ENCODE measurements around the gene BCKDK. TPM values are rescaled to one million over a fixed set of nuclear protein-coding genes. Genes with fewer than 3 reads are reported as not detected.

Gene BCKDK
- total and polyA plus RNA-seq, 2 of the 13 experiments (the other 11 are each of a cell fraction or from before 2014, with no cell fraction given) = 24.9 to 42.6 TPM

GRCh38 chr16:31077024-31077423 is 31.2 kb upstream of the BCKDK start:
- H3K9ac ChIP-seq (ENCODE audit: insufficient read depth, low read depth, low read length) = no peak overlapping the region
- no peak overlapping the region for H3K4me2 ChIP-seq (ENCODE audit: low read depth, low read length)
- peaks cover 27 to 50% of the 10 kb centered on the region in 2 experiments for H3K36me3 ChIP-seq (replicated peaks in 1 of 2; ENCODE audit: control insufficient read depth in 1 of 2, insufficient read depth in 2 of 2, low read length in 2 of 2)
- H3K4me3 ChIP-seq (replicated peaks in 1 of 3; ENCODE audit: insufficient read depth in 1 of 3, low read depth in 2 of 3, low read length in 3 of 3) = no peak overlapping the region
- H4K20me1 ChIP-seq (ENCODE audit: insufficient read depth, low read length) = no peaks in the 10 kb centered on the region
- TF ChIP-seq SSRP1 (CRISPR knock-in tag; IDR thresholded peaks at IDR 0.05) (0 out of 2 replicates have a peak, but pooled peaks have one; percentile 4), AGO2 (optimal IDR thresholded peaks at IDR 0.05; ENCODE audit: low read depth, low read length) (peak; percentile 55), FOXK1 (CRISPR knock-in tag; IDR thresholded peaks at IDR 0.05; ENCODE audit: borderline replicate concordance, low read depth) (no peak)
- POLR2A ChIA-PET = no interaction called here
- H3K27me3 ChIP-seq (ENCODE audit: control insufficient read depth in 1 of 2, insufficient read depth in 2 of 2, low read length in 2 of 2) = no peaks in the 10 kb centered on the region; a peak in 1 of 5 replicates
- no peak overlapping the region for H2AFZ ChIP-seq (ENCODE audit: low read length)
- intact Hi-C loops (cut with micrococcal nuclease; ENCODE audit: unreplicated experiment) = no loop called here
- BruUV-seq (replicated peaks) = no TSS peak
- in situ Hi-C loops (cut with HindIII; ENCODE audit: extremely low pct_ligation_motif_present, low pct_unique_long_range_greater_than_20kb) = no loop called here
- WGBS (ENCODE audit: low lambda C conversion rate) = 98% methylated on average over 12 of the region's 13 CpGs
- FAIRE-seq = no peak
- H3K27ac ChIP-seq (ENCODE audit: extremely low read length, insufficient read depth, low read length) = no peak overlapping the region
- peaks cover 12% of the 10 kb centered on the region for H3K4me1 ChIP-seq (ENCODE audit: insufficient read depth, low read length)
- H3K9me3 ChIP-seq (ENCODE audit: low read length) = no peaks in the 10 kb centered on the region
- H3K79me2 ChIP-seq (ENCODE audit: insufficient read depth, low read length) = peaks cover 31% of the 10 kb centered on the region
- ATAC-seq = no peak
- DNase-seq (ENCODE audit: low spot score) = no peak
- CTCF ChIA-PET (ENCODE audit: low intra/inter-chr PET ratio, low total read pairs) = no interaction called here

GRCh38 chr16:31077592-31078396 is 30.4 kb upstream of the BCKDK start:
- ATAC-seq (no peak), DNase-seq (ENCODE audit: low spot score) (no peak), FAIRE-seq (no peak)
- no peak overlapping the region for H3K4me3 ChIP-seq (replicated peaks in 1 of 3; ENCODE audit: insufficient read depth in 1 of 3, low read depth in 2 of 3, low read length in 3 of 3)
- H3K36me3 ChIP-seq (replicated peaks in 1 of 2; ENCODE audit: control insufficient read depth in 1 of 2, insufficient read depth in 2 of 2, low read length in 2 of 2) = peaks cover 27 to 53% of the 10 kb centered on the region in 2 experiments
- peaks cover 23% of the 10 kb centered on the region for H3K79me2 ChIP-seq (ENCODE audit: insufficient read depth, low read length)
- no peak overlapping the region for H2AFZ ChIP-seq (ENCODE audit: low read length)
- no peaks in the 10 kb centered on the region for H3K9me3 ChIP-seq (ENCODE audit: low read length)
- in situ Hi-C loops (cut with HindIII; ENCODE audit: extremely low pct_ligation_motif_present, low pct_unique_long_range_greater_than_20kb) (no loop called here), intact Hi-C loops (cut with micrococcal nuclease; ENCODE audit: unreplicated experiment) (no loop called here)
- ChIA-PET POLR2A (interaction anchor here (2.2 kb wide), 1 partner anchor 15 kb away, joined by 6 read pairs; no protein-coding TSS in a partner anchor), CTCF (ENCODE audit: low intra/inter-chr PET ratio, low total read pairs) (no interaction called here)
- no peak overlapping the region for H3K27ac ChIP-seq (ENCODE audit: extremely low read length, insufficient read depth, low read length)
- H3K4me2 ChIP-seq (ENCODE audit: low read depth, low read length) = no peak overlapping the region
- H4K20me1 ChIP-seq (ENCODE audit: insufficient read depth, low read length) = no peaks in the 10 kb centered on the region
- 97% methylated on average over 18 of the region's 30 CpGs for WGBS (ENCODE audit: low lambda C conversion rate)
- no TSS peak for BruUV-seq (replicated peaks)
- H3K9ac ChIP-seq (ENCODE audit: insufficient read depth, low read depth, low read length) = no peak overlapping the region
- H3K27me3 ChIP-seq (ENCODE audit: control insufficient read depth in 1 of 2, insufficient read depth in 2 of 2, low read length in 2 of 2) = no peaks in the 10 kb centered on the region; a peak in 1 of 5 replicates
- peaks cover 10% of the 10 kb centered on the region for H3K4me1 ChIP-seq (ENCODE audit: insufficient read depth, low read length)
- TF ChIP-seq MLLT10 (CRISPR knock-in tag; IDR thresholded peaks at IDR 0.05) = no peak
- TF ChIP-seq ZNF629 (CRISPR knock-in tag; conservative IDR thresholded peaks at IDR 0.05) = no peak
- TF ChIP-seq ZNF83 (CRISPR knock-in tag; IDR thresholded peaks at IDR 0.05; ENCODE audit: borderline replicate concordance) = no peak
- 0 out of 2 replicates have a peak, but pooled peaks have one; percentile 7 for TF ChIP-seq SSRP1 (CRISPR knock-in tag; IDR thresholded peaks at IDR 0.05)
- TF ChIP-seq ZNF772 (CRISPR knock-in tag; IDR thresholded peaks at IDR 0.05) = no peak
- no peak for TF ChIP-seq FIP1L1 (IDR thresholded peaks at IDR 0.05; ENCODE audit: borderline replicate concordance, insufficient read depth, low read depth, low read length)
- no peak for TF ChIP-seq RBAK (CRISPR knock-in tag; IDR thresholded peaks at IDR 0.05)
- TF ChIP-seq E2F5 (CRISPR knock-in tag; conservative IDR thresholded peaks at IDR 0.05) = no peak
- TF ChIP-seq ZBTB42 (CRISPR knock-in tag; IDR thresholded peaks at IDR 0.05) = no peak
- TF ChIP-seq RBFOX2 (IDR thresholded peaks at IDR 0.05; ENCODE audit: low read depth, low read length) = peak; percentile 49; the same call in 1 of the 2 replicates
- TF ChIP-seq ATF1 (CRISPR knock-in tag; IDR thresholded peaks at IDR 0.05) = no peak
- peak; percentile 31 for TF ChIP-seq AGO2 (optimal IDR thresholded peaks at IDR 0.05; ENCODE audit: low read depth, low read length)
- TF ChIP-seq ZC3H13 (CRISPR knock-in tag; IDR thresholded peaks at IDR 0.05) = peak; percentile 41; the same call in 1 of the 2 replicates
- TF ChIP-seq ZFP36L1 (CRISPR knock-in tag; IDR thresholded peaks at IDR 0.05) = no peak
- no peak for TF ChIP-seq U2AF2 (IDR thresholded peaks at IDR 0.05; ENCODE audit: low read depth, low read length)
- TF ChIP-seq ZNF768 (CRISPR knock-in tag; IDR thresholded peaks at IDR 0.05) = 0 out of 2 replicates have a peak, but pooled peaks have one; percentile 24
